NOMO-1 treated with dmso at 0.1 percent for 144 hours (cell line): Measurements from ENCODE around the gene SELENOO.

Experiments
- DNase-seq: peaks from one replicate; lab custom pipeline; 2025; ENCODE audit not compliant: unreplicated experiment; lab: John Stamatoyannopoulos, UW

SELENOO gene

GRCh38 chr22:50264946-50265669 is 64.3 kb downstream of the SELENOO start:
- DNase-seq = no peak

GRCh38 chr22:50266994-50267393 is 66.2 kb downstream of the SELENOO start:
- no peak for DNase-seq
